Mesenchymal stem cell (in vitro differentiated cells and primary cell): Measurements from ENCODE around the gene WDR62.

ENCODE experiments used
- DNase-seq: peaks from one replicate; pipeline ENCODE4 v3.0.0-alpha.2; 2013
- H2AFZ ChIP-seq: one replicate; pipeline ENCODE4 v1.6.1; 2013; ENCODE audit warnings: low read depth, mild to moderate bottlenecking, control low read depth, inconsistent platforms, low read length, moderate library complexity
- H2AK5ac ChIP-seq: 2 replicates; pipeline ENCODE4 v1.6.1; 2013; ENCODE audit warnings: low read length, moderate library complexity, mild to moderate bottlenecking, inconsistent platforms; ENCODE audit not compliant: severe bottlenecking
- H2BK120ac ChIP-seq: one replicate; pipeline ENCODE4 v1.6.1; 2013; ENCODE audit warnings: low read depth, mild to moderate bottlenecking, inconsistent platforms, low read length, moderate library complexity
- H2BK12ac ChIP-seq, 2 experiments: one replicate each; pipeline ENCODE4 v1.6.1; 2013; ENCODE audit warnings: inconsistent platforms in 2 of 2, low read length in 2 of 2, mild to moderate bottlenecking in 2 of 2, moderate library complexity in 2 of 2, control low read depth in 1 of 2
- H2BK15ac ChIP-seq: one replicate; pipeline ENCODE4 v1.6.1; 2013; ENCODE audit warnings: mild to moderate bottlenecking, low read depth, inconsistent platforms; ENCODE audit not compliant: poor library complexity, severe bottlenecking
- H2BK5ac ChIP-seq: 2 replicates; pipeline ENCODE4 v1.6.1; 2013; ENCODE audit warnings: low read depth, mild to moderate bottlenecking, low read length, control low read depth, inconsistent platforms; ENCODE audit not compliant: poor library complexity, severe bottlenecking
- H3K14ac ChIP-seq, 2 experiments: one replicate each; pipeline ENCODE4 v1.6.1; 2013; ENCODE audit warnings: inconsistent platforms in 2 of 2, low read length in 2 of 2, control low read depth in 1 of 2, mild to moderate bottlenecking in 1 of 2, moderate library complexity in 1 of 2
- H3K18ac ChIP-seq, 2 experiments: one replicate each; pipeline ENCODE4 v1.6.1; 2013; ENCODE audit warnings: inconsistent platforms in 2 of 2, low read length in 2 of 2, control low read depth in 1 of 2, low read depth in 1 of 2, mild to moderate bottlenecking in 1 of 2
- H3K23ac ChIP-seq, 2 experiments: one replicate each; pipeline ENCODE4 v1.6.1; 2013; ENCODE audit warnings: inconsistent platforms in 2 of 2, low read length in 2 of 2, mild to moderate bottlenecking in 2 of 2, moderate library complexity in 2 of 2, control low read depth in 1 of 2
- H3K27ac ChIP-seq: 2 replicates; pipeline ENCODE4 v1.5.1; 2013; ENCODE audit warnings: mild to moderate bottlenecking, moderate library complexity, low read length, control low read depth, inconsistent platforms; ENCODE audit not compliant: poor library complexity, severe bottlenecking
- H3K27me3 ChIP-seq, 2 experiments: 2 replicates each; pipeline versions ENCODE4 v1.6.1 to v1.7.0; 2013; ENCODE audit warnings: low read length in 2 of 2, mild to moderate bottlenecking in 2 of 2, moderate library complexity in 2 of 2, control low read depth in 1 of 2, inconsistent platforms in 1 of 2; ENCODE audit not compliant: control insufficient read depth in 1 of 2, insufficient read depth in 1 of 2
- H3K36me3 ChIP-seq, 2 experiments: 2 replicates each; pipeline versions ENCODE4 v1.6.1 to v1.7.0; 2013; ENCODE audit warnings: low read length in 2 of 2, control low read depth in 1 of 2, inconsistent platforms in 1 of 2, low read depth in 1 of 2, mild to moderate bottlenecking in 1 of 2; ENCODE audit not compliant: insufficient read depth in 2 of 2, control insufficient read depth in 1 of 2
- H3K4ac ChIP-seq, 2 experiments: one replicate each; pipeline ENCODE4 v1.6.1; 2013; ENCODE audit warnings: inconsistent platforms in 2 of 2, low read length in 2 of 2, mild to moderate bottlenecking in 2 of 2, moderate library complexity in 2 of 2, control low read depth in 1 of 2, low read depth in 1 of 2
- H3K4me1 ChIP-seq: 2 replicates; pipeline ENCODE4 v1.6.1; 2013; ENCODE audit warnings: low read depth, low read length, control low read depth; ENCODE audit not compliant: control insufficient read depth, insufficient read depth
- H3K4me2 ChIP-seq: 2 replicates; pipeline ENCODE4 v1.6.1; 2013; ENCODE audit warnings: low read length, mild to moderate bottlenecking, inconsistent platforms; ENCODE audit not compliant: poor library complexity, severe bottlenecking
- H3K4me3 ChIP-seq, 2 experiments: 2 replicates each; pipeline versions ENCODE4 v1.5.1 to v1.7.0; 2013; ENCODE audit warnings: low read length in 2 of 2, mild to moderate bottlenecking in 2 of 2, control low read depth in 1 of 2, low read depth in 1 of 2; ENCODE audit not compliant: insufficient read depth in 1 of 2
- H3K79me1 ChIP-seq: replicated peaks from 2 replicates; pipeline ENCODE4 v1.6.1; 2013; ENCODE audit warnings: mild to moderate bottlenecking, control low read depth, low read length, inconsistent platforms; ENCODE audit not compliant: poor library complexity, severe bottlenecking
- H3K9ac ChIP-seq: 2 replicates; pipeline ENCODE4 v1.7.0; 2013; ENCODE audit warnings: mild to moderate bottlenecking, low read length, moderate library complexity
- H3K9me3 ChIP-seq: 2 replicates; pipeline ENCODE4 v1.7.0; 2013; ENCODE audit warnings: mild to moderate bottlenecking, low read length; ENCODE audit not compliant: control insufficient read depth
- H4K8ac ChIP-seq: one replicate; pipeline ENCODE4 v1.6.1; 2013; ENCODE audit warnings: inconsistent platforms, mild to moderate bottlenecking, low read length, moderate library complexity
- H4K91ac ChIP-seq: one replicate; pipeline ENCODE4 v1.6.1; 2013; ENCODE audit warnings: mild to moderate bottlenecking, low read length, inconsistent platforms
- whole genome bisulfite sequencing: methylation state at CpG from one replicate; pipeline ENCODE4 v1.1.7; 2013; ENCODE audit warnings: mixed read lengths; 5-methylcytosine and 5-hydroxymethylcytosine counted together

Gene WDR62

GRCh38 chr19:36089847-36090246, 35.1 kb downstream of the WDR62 start:
- H3K9ac ChIP-seq, result no peak overlapping the region
- 95% methylated on average over 5 of the region's 5 CpGs for WGBS

GRCh38 chr19:36090910-36091695, 36.4 kb downstream of the WDR62 start:
- 89% methylated on average over 12 of the region's 13 CpGs for WGBS
- Histone ChIP-seq H3K14ac (no peak overlapping the region), H3K4me3 (no peak overlapping the region), H2BK5ac (no peak overlapping the region), H2BK15ac (no peak overlapping the region), H3K4me1 (no peaks in the 10 kb centered on the region), H3K23ac (no peak overlapping the region), H3K9ac (no peak overlapping the region), H4K91ac (no peak overlapping the region), H3K27ac (no peak overlapping the region), H2AK5ac (no peak overlapping the region), H4K8ac (no peak overlapping the region), H3K79me1 (no peaks in the 10 kb centered on the region), H3K36me3 (peaks cover 0 to 36% of the 10 kb centered on the region in 2 experiments), H3K27me3 (no peaks in the 10 kb centered on the region), H3K9me3 (no peaks in the 10 kb centered on the region), H2AFZ (no peak overlapping the region), H3K4me2 (no peak overlapping the region), H2BK12ac (no peak overlapping the region), H2BK120ac (no peak overlapping the region), H3K18ac (no peak overlapping the region), H3K4ac (no peak overlapping the region)
- no peak for DNase-seq

More at GRCh38 chr19:36089847-36090246, 35.1 kb downstream of the WDR62 start:
- Histone ChIP-seq H2BK120ac (no peak overlapping the region), H4K91ac (no peak overlapping the region), H2BK12ac (no peak overlapping the region), H3K36me3 (peaks cover 0 to 36% of the 10 kb centered on the region in 2 experiments), H3K27me3 (no peaks in the 10 kb centered on the region), H3K14ac (no peak overlapping the region), H3K4ac (no peak overlapping the region), H2BK15ac (no peak overlapping the region), H3K23ac (no peak overlapping the region), H4K8ac (no peak overlapping the region), H3K4me3 (no peak overlapping the region), H3K27ac (no peak overlapping the region), H3K9me3 (no peaks in the 10 kb centered on the region), H3K4me2 (no peak overlapping the region), H2AK5ac (no peak overlapping the region), H2AFZ (no peak overlapping the region), H2BK5ac (no peak overlapping the region), H3K18ac (no peak overlapping the region), H3K4me1 (no peaks in the 10 kb centered on the region), H3K79me1 (no peaks in the 10 kb centered on the region)
- no peak for DNase-seq

DNA sequence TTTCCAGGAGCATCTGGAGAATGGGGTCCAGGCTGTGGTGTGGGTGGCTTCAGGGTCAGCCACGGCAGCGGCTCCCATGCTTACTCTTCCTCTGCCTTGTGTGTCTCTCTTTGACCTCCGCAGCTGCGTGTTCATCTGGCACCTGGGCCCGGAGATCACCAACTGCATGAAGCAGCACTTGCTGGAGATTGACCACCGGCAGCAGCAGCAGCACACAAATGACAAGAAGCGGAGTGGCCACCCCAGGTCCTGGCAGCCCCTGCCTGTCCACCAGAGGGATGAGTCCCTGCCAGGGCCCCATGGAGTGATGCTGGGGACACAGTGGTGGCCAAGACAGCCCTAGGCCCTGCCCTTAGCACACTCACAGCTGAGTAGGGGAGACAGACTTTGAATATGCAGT, 37.9 kb downstream of the WDR62 start:
- H2BK5ac ChIP-seq, result no peak overlapping the region
- no peak overlapping the region for H2AK5ac ChIP-seq
- H3K36me3 ChIP-seq, result peaks cover 0 to 36% of the 10 kb centered on the region in 2 experiments
- no peak overlapping the region for H3K4ac ChIP-seq
- H3K18ac ChIP-seq, result no peak overlapping the region
- H3K9ac ChIP-seq, result no peak overlapping the region
- H3K4me1 ChIP-seq, result no peaks in the 10 kb centered on the region
- no peak overlapping the region for H4K91ac ChIP-seq
- no peaks in the 10 kb centered on the region for H3K9me3 ChIP-seq
- H2AFZ ChIP-seq, result no peak overlapping the region
- 99% methylated on average over 7 of the region's 7 CpGs for WGBS
- H3K4me3 ChIP-seq, result no peak overlapping the region
- H2BK120ac ChIP-seq, result no peak overlapping the region
- no peak overlapping the region for H4K8ac ChIP-seq
- no peak overlapping the region for H2BK12ac ChIP-seq
- H3K4me2 ChIP-seq, result no peak overlapping the region
- no peak overlapping the region for H3K14ac ChIP-seq
- H3K79me1 ChIP-seq, result no peaks in the 10 kb centered on the region
- H2BK15ac ChIP-seq, result no peak overlapping the region
- H3K27me3 ChIP-seq, result no peaks in the 10 kb centered on the region
- no peak overlapping the region for H3K23ac ChIP-seq
- no peak for DNase-seq
- no peak overlapping the region for H3K27ac ChIP-seq

DNA sequence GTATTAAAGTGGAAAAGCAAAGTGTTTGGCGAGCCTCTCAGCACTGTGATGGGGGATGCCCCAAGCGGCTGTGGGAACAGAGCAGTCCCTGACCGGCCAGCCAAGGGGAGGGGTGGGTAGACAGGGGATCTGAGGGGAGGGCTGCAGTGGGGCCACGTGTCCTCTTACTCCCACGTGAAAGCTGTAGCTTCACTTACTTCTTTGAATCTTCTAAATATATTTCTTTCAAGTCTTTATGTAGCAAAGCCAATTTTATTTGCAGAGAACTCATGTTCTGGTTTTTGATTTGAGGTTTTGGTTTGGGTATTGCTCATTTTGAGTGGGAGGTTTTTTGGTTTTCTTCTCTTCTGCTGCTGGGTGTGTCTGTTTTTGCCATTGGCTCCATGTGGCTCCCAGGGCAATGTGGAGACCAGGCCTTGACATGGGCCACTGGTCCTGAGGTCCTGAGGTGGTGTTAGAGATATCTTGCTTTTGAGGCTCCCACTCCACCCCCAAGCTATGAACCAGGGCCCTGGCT, 38.5 kb downstream of the WDR62 start:
- 98% methylated on average over 3 of the region's 5 CpGs for WGBS
- no peak overlapping the region for H3K4ac ChIP-seq
- peaks cover 0 to 36% of the 10 kb centered on the region in 2 experiments for H3K36me3 ChIP-seq
- H3K27me3 ChIP-seq, result no peaks in the 10 kb centered on the region
- H4K8ac ChIP-seq, result no peak overlapping the region
- no peak overlapping the region for H4K91ac ChIP-seq
- H2BK5ac ChIP-seq, result no peak overlapping the region
- H3K79me1 ChIP-seq, result no peaks in the 10 kb centered on the region
- no peak overlapping the region for H2BK15ac ChIP-seq
- H2AFZ ChIP-seq, result no peak overlapping the region
- H3K14ac ChIP-seq, result no peak overlapping the region
- no peak for DNase-seq
- no peak overlapping the region for H3K23ac ChIP-seq
- no peak overlapping the region for H3K4me2 ChIP-seq
- no peak overlapping the region for H3K4me3 ChIP-seq
- no peaks in the 10 kb centered on the region for H3K4me1 ChIP-seq
- no peak overlapping the region for H3K9ac ChIP-seq
- H3K9me3 ChIP-seq, result no peaks in the 10 kb centered on the region
- no peak overlapping the region for H3K27ac ChIP-seq
- H3K18ac ChIP-seq, result no peak overlapping the region
- H2AK5ac ChIP-seq, result no peak overlapping the region
- H2BK12ac ChIP-seq, result no peak overlapping the region
- no peak overlapping the region for H2BK120ac ChIP-seq
